H9 (cell line): ENCODE data around the gene FBXO41. TPM values are rescaled to one million over a fixed set of nuclear protein-coding genes. Genes with fewer than 3 reads are reported as not detected.

Experiments
- DNase-seq: peaks from one replicate; pipeline ENCODE4 v3.0.0-alpha.2; 2017
- H2AFZ ChIP-seq: one replicate; pipeline ENCODE4 v1.6.1; 2013; ENCODE audit warnings: mild to moderate bottlenecking, low read length, control low read depth, moderate library complexity
- H2AK5ac ChIP-seq: 2 replicates; pipeline ENCODE4 v1.6.1; 2013; ENCODE audit warnings: low read length, control low read depth, mixed read lengths; ENCODE audit not compliant: insufficient read length
- H2BK120ac ChIP-seq: one replicate; pipeline ENCODE4 v1.6.1; 2013; ENCODE audit warnings: low read depth, mild to moderate bottlenecking, low read length, control low read depth, inconsistent platforms; ENCODE audit not compliant: poor library complexity, severe bottlenecking
- H2BK12ac ChIP-seq: 2 replicates; pipeline ENCODE4 v1.6.1; 2013; ENCODE audit warnings: low read length, control low read depth, mixed read lengths, low read depth; ENCODE audit not compliant: insufficient read length
- H2BK15ac ChIP-seq: 2 replicates; pipeline ENCODE4 v1.6.1; 2013; ENCODE audit warnings: low read depth, low read length, control low read depth
- H2BK20ac ChIP-seq: one replicate; pipeline ENCODE4 v1.6.1; 2013; ENCODE audit warnings: low read depth, mild to moderate bottlenecking, low read length, control low read depth, inconsistent platforms; ENCODE audit not compliant: poor library complexity, severe bottlenecking
- H2BK5ac ChIP-seq: 2 replicates; pipeline ENCODE4 v1.6.1; 2013; ENCODE audit warnings: low read length, control low read depth, mixed read lengths; ENCODE audit not compliant: insufficient read length
- H3K14ac ChIP-seq: 2 replicates; pipeline ENCODE4 v1.6.1; 2013; ENCODE audit warnings: low read length, control low read depth; ENCODE audit not compliant: insufficient read depth
- H3K18ac ChIP-seq: 2 replicates; pipeline ENCODE4 v1.6.1; 2013; ENCODE audit warnings: low read depth, mild to moderate bottlenecking, mixed read lengths, low read length, control low read depth; ENCODE audit not compliant: insufficient read length
- H3K23ac ChIP-seq: 2 replicates; pipeline ENCODE4 v1.6.1; 2013; ENCODE audit warnings: low read length, control low read depth, mixed read lengths, low read depth; ENCODE audit not compliant: insufficient read length
- H3K23me2 ChIP-seq: 2 replicates; pipeline ENCODE4 v1.6.1; 2013; ENCODE audit warnings: low read depth, mild to moderate bottlenecking, mixed read lengths, low read length, control low read depth; ENCODE audit not compliant: insufficient read length, poor library complexity, severe bottlenecking
- H3K27ac ChIP-seq: 2 replicates; pipeline ENCODE4 v1.5.1; 2013; ENCODE audit warnings: low read length, control low read depth, mixed read lengths, low read depth; ENCODE audit not compliant: insufficient read length
- H3K27me3 ChIP-seq: 2 replicates; pipeline ENCODE4 v1.6.1; 2013; ENCODE audit warnings: low read length, control low read depth, inconsistent platforms; ENCODE audit not compliant: insufficient read depth
- H3K4ac ChIP-seq: 2 replicates; pipeline ENCODE4 v1.6.1; 2013; ENCODE audit warnings: low read depth, mild to moderate bottlenecking, control low read depth, inconsistent platforms, low read length, moderate library complexity
- H3K4me1 ChIP-seq: 2 replicates; pipeline ENCODE4 v1.6.1; 2013; ENCODE audit warnings: low read length, control low read depth, inconsistent platforms; ENCODE audit not compliant: insufficient read depth
- H3K4me2 ChIP-seq: 2 replicates; pipeline ENCODE4 v1.6.1; 2013; ENCODE audit warnings: low read length, control low read depth, mixed read lengths; ENCODE audit not compliant: insufficient read length, insufficient read depth
- H3K56ac ChIP-seq: 2 replicates; pipeline ENCODE4 v1.6.1; 2013; ENCODE audit warnings: low read depth, mild to moderate bottlenecking, mixed read lengths, low read length, control low read depth; ENCODE audit not compliant: insufficient read length
- H3K79me1 ChIP-seq: 2 replicates; pipeline ENCODE4 v1.6.1; 2013; ENCODE audit warnings: low read depth, mild to moderate bottlenecking, moderate library complexity, low read length, control low read depth, inconsistent platforms; ENCODE audit not compliant: insufficient read depth, poor library complexity, severe bottlenecking
- H3K79me2 ChIP-seq: 2 replicates; pipeline ENCODE4 v1.6.1; 2013; ENCODE audit warnings: low read length, control low read depth, inconsistent platforms; ENCODE audit not compliant: insufficient read depth
- H3K9ac ChIP-seq: 2 replicates; pipeline ENCODE4 v1.6.1; 2013; ENCODE audit warnings: low read length, control low read depth, mixed read lengths; ENCODE audit not compliant: insufficient read length; ENCODE audit errors: extremely low read depth
- H3K9me3 ChIP-seq: one replicate; pipeline ENCODE4 v1.6.1; 2013; ENCODE audit warnings: low read depth, low read length, inconsistent platforms; ENCODE audit not compliant: control insufficient read depth
- H3T11ph ChIP-seq: one replicate; pipeline ENCODE4 v1.6.1; 2013; ENCODE audit warnings: mild to moderate bottlenecking, low read length, control low read depth, inconsistent platforms
- H4K20me1 ChIP-seq: one replicate; pipeline ENCODE4 v1.6.1; 2013; ENCODE audit not compliant: control insufficient read depth, insufficient read length, insufficient read depth
- H4K5ac ChIP-seq: 2 replicates; pipeline ENCODE4 v1.6.1; 2013; ENCODE audit warnings: low read depth, mild to moderate bottlenecking, mixed read lengths, low read length, control low read depth; ENCODE audit not compliant: insufficient read length
- H4K8ac ChIP-seq: replicated peaks from 2 replicates; pipeline ENCODE4 v1.6.1; 2013; ENCODE audit warnings: low read length, control low read depth, mixed read lengths, low read depth; ENCODE audit not compliant: insufficient read length
- H4K91ac ChIP-seq: 2 replicates; pipeline ENCODE4 v1.6.1; 2013; ENCODE audit warnings: low read depth, mild to moderate bottlenecking, moderate library complexity, mixed read lengths, low read length, control low read depth; ENCODE audit not compliant: insufficient read length
- H3K27ac Mint-ChIP-seq, 3 experiments: 2 replicates in 2 of 3; 3 replicates in 1 of 3; pipeline ENCODE4 v1.8.0; 2020 to 2021; ENCODE audit warnings: mixed read lengths in 3 of 3, mild to moderate bottlenecking in 1 of 3, moderate library complexity in 1 of 3
- H3K27me3 Mint-ChIP-seq: 2 replicates; pipeline ENCODE4 v1.8.0; 2021; ENCODE audit warnings: low read depth, mild to moderate bottlenecking, moderate library complexity, mixed read lengths
- H3K36me3 Mint-ChIP-seq, 3 experiments: 2 replicates in 2 of 3; 3 replicates in 1 of 3; pipeline ENCODE4 v1.8.0; 2020 to 2021; ENCODE audit warnings: low read depth in 3 of 3, mixed read lengths in 3 of 3; ENCODE audit not compliant: insufficient read depth in 1 of 3
- H3K4me1 Mint-ChIP-seq, 2 experiments: 2 replicates each; pipeline ENCODE4 v1.8.0; 2020; ENCODE audit warnings: mixed read lengths in 2 of 2
- H3K4me3 Mint-ChIP-seq, 2 experiments: 2 replicates in 1 of 2; 3 replicates in 1 of 2; pipeline ENCODE4 v1.8.0; 2020 to 2021; ENCODE audit warnings: mild to moderate bottlenecking in 2 of 2, mixed read lengths in 2 of 2, moderate library complexity in 1 of 2
- H3K9me3 Mint-ChIP-seq, 2 experiments: 2 replicates in 1 of 2; 3 replicates in 1 of 2; pipeline ENCODE4 v1.8.0; 2020; ENCODE audit warnings: mild to moderate bottlenecking in 2 of 2, mixed read lengths in 2 of 2, moderate library complexity in 1 of 2
- CTCF ChIP-seq: fragments of 200-600 bp; sonication (generic); conservative IDR thresholded peaks from 3 replicates; pipeline ENCODE4 v1.8.0; 2021; ENCODE audit warnings: antibody characterized with exemption, mild to moderate bottlenecking
- WGBS: extraction: QIAGEN DNeasy Blood & Tissue Kit; methylation state at CpG from one replicate; pipeline ENCODE4 v1.1.7; 2013; ENCODE audit warnings: missing lambda C conversion rate, low lambda C conversion rate, mixed read lengths; ENCODE audit not compliant: insufficient read length; ENCODE audit errors: extremely low coverage; 5-methylcytosine and 5-hydroxymethylcytosine counted together
- total RNA-seq: library from RNA; stranded (reverse); gene quantifications from 2 replicates; pipeline ENCODE4 v1.2.1, GENCODE V29; 2021

Gene FBXO41
- total RNA-seq, 1 experiment from 2014 or later = 16.2 TPM

GRCh38 chr2:73300926-73301325 is 16.6 kb upstream of the FBXO41 start:
- Histone ChIP-seq H2AK5ac (no peak overlapping the region), H3K9me3 (no peaks in the 10 kb centered on the region), H2BK12ac (no peak overlapping the region), H4K20me1 (no peaks in the 10 kb centered on the region), H2AFZ (no peak overlapping the region), H4K91ac (no peak overlapping the region), H3K14ac (no peak overlapping the region), H3K23ac (no peak overlapping the region), H3T11ph (no peak overlapping the region), H2BK5ac (no peak overlapping the region), H3K27me3 (no peaks in the 10 kb centered on the region; the same call in 1 of the 2 replicates), H2BK20ac (no peak overlapping the region), H3K4me2 (no peak overlapping the region), H4K8ac (no peak overlapping the region), H3K79me2 (no peaks in the 10 kb centered on the region), H3K56ac (no peak overlapping the region), H3K18ac (no peak overlapping the region), H3K4me1 (no peaks in the 10 kb centered on the region), H2BK15ac (no peak overlapping the region), H3K4ac (no peak overlapping the region), H3K79me1 (no peaks in the 10 kb centered on the region), H2BK120ac (no peak overlapping the region), H3K27ac (no peak overlapping the region), H3K23me2 (no peaks in the 10 kb centered on the region), H3K9ac (no peak overlapping the region), H4K5ac (no peak overlapping the region)
- no peaks in the 10 kb centered on the region for H3K9me3 Mint-ChIP-seq
- WGBS = no CpG with 5 or more reads among the region's 3 CpGs
- H3K27ac Mint-ChIP-seq = no peak overlapping the region
- no peak for DNase-seq
- H3K4me3 Mint-ChIP-seq = no peak overlapping the region
- no peak for TF ChIP-seq CTCF
- no peaks in the 10 kb centered on the region for H3K36me3 Mint-ChIP-seq
- H3K4me1 Mint-ChIP-seq = peaks cover 4 to 8% of the 10 kb centered on the region in 2 experiments; a peak in 2 of 4 replicates
- H3K27me3 Mint-ChIP-seq = peaks cover 63% of the 10 kb centered on the region
